Stimulated activated CD8-positive, alpha-beta memory T cell treated with anti-CD3 and anti-CD28 coated beads, Interleukin-15, amount 100 ng/mL, for 1 hour (primary cell): ENCODE results near the gene CRACR2B.

Experiments used
- DNase-seq: peaks from one replicate; pipeline ENCODE4 v3.0.0-alpha.2; 2020; ENCODE audit warnings: low read depth

The CRACR2B gene

DNA sequence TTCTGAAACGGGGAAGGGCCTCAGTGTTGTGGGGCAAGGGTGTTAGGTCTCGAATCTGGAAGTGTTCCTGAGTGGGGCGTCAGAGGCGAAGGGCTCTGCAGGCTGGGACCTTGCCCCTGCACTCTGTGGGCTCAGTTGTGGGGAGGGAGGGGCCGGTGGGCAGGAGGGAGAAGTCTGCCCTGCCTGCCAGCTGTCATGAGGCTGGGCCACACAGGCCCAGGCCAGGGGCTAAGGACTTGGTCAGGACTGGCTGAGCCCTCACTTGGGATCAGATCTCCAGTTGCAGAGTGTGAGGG, at the start of gene CRACR2B:
TSS of gene CRACR2B (plus strand) at position 23 of the 296 bp plus-strand sequence. CDS start 689 bp downstream, outside the sequence.
- DNase-seq, result no peak

DNA sequence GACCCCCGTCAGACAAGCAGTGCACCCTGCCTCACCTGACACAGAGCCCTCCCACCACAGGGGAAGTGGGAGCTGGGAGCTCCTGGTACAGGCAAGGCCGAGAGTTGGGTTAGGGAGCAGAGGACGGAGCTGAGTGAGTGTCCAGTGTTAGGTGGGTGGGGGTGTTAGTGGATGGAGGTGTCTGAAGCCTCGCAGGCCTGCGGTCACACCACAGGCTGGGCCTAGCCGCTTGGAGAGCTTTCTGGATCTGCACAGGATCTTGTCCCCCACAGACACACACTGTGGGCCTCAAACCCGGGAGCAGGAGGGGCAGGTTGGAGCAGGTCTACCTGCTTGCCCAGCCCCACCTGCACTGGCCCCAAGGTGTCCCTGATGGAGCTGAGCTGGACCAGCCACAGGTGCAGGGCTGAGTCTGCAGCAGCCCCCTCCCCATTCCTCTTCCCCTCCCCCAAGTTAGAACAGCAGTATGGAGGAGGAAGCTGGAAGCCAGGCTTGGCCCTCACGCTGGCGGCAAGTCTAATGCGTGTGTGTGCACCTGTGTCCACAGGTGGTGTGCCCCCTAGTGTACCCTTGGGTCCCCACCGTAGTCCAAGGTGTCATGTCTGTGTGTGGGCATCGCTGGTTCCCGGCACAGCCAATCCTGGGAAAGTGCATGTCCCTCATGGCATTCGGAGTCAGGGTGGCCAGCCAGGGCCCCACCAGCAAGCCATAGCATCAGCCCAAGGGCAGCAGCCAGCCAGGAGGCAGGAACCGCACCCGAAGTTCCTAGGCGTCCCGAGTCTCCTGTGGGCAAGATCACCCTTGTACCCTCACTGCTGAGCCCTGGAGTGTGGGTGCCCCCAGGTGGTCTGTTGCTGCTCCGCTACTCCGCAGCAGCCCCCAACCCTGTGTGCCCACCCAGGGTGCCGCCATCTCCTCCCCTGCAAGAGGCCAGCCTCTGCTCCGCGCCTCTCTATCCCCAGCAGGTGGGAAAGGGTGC, 48.5 kb upstream of the CRACR2B start:
- DNase-seq, result no peak

DNA sequence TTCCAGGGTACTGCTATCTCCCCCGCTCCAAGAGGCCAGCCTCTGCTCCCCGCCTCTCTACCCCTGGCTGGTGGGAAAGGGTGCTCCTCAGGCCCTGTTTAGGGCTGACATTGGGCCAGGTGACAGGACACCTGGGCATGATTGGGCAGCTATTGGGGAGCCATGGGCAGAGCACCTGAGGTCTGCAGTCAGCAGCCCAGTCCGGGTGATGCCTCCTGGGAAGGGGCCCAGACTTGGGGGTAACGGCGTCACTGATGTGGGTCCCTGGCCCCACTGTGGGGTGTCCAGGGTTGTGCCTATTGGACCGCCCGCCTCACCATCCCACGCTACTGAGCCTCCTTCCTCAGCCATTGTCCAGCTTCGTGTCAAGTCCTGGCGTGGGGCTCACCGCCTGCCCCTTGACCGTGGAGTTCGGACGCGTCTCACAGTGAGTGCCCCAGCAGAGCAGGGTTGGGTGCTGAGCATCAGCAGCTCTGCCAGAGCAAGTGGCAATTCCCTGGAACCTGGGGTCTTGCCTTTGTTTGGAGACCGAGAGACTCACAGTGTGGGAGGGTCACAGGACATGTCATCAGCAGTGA, 47.7 kb upstream of the CRACR2B start:
- no peak for DNase-seq

DNA sequence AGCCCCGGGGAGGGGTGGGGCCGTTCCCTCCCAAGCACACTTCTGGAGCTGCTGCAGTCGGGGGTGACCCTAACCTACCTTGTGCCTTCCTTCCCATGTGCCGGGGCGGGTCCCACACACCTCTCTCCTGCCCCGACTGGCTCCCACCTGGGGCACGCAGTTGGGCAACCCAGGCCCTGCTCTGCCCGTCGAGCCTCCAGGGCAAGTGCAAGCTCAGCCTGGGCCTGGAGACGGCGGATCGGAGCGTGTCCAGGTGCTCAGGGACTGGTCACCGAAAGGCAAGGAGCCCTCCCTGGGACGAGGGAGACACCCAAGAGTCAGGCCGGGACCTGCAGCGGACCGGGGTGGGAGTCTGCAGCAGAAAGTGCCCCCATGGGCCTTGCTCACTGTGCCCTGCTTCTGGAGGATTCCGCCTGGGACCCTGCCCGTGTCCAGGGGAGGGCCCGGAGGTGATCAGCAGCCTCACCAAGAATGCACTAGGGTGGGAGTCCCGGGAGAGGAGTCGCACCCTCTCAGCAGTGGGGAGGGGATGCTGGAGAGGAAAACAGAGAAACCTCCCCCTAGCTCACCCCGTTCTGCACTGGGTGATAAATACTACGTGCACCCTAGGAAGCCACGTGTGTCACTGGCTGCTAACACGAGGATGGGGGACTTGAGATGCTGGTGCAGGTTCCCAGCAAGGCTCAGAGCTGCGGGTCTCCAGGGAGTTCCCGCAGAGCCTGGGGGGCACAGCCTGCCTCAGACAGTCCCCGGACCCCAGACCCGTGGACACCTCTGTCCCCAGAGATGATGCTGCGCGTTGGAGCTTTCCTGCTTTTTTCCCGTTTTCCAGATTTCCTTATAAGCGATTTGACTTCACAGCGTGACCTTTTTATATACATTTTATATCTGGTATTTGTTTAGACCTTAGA, 45.2 kb upstream of the CRACR2B start:
- DNase-seq, result no peak

DNA sequence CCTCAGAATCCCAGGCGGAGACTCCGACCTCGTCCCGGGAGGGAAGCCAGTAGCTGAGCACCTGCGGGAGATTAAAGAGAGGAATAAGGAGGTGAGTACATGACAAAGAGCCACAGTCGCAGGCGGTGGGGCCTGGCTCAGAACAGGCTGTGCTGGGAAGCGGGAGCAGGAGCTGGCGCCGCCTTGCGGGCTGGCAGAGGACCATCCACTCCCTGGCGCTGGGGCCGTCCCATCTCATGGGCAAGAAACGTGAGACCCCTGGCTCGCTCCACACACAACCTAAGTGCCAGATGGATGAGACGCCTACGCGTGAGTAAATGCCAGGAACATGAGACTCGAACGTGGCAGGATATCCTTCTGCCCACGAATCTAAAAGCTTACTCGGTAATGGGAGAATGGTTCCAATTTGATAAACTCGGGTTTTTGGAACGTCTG, 44.1 kb upstream of the CRACR2B start:
- DNase-seq, result no peak

DNA sequence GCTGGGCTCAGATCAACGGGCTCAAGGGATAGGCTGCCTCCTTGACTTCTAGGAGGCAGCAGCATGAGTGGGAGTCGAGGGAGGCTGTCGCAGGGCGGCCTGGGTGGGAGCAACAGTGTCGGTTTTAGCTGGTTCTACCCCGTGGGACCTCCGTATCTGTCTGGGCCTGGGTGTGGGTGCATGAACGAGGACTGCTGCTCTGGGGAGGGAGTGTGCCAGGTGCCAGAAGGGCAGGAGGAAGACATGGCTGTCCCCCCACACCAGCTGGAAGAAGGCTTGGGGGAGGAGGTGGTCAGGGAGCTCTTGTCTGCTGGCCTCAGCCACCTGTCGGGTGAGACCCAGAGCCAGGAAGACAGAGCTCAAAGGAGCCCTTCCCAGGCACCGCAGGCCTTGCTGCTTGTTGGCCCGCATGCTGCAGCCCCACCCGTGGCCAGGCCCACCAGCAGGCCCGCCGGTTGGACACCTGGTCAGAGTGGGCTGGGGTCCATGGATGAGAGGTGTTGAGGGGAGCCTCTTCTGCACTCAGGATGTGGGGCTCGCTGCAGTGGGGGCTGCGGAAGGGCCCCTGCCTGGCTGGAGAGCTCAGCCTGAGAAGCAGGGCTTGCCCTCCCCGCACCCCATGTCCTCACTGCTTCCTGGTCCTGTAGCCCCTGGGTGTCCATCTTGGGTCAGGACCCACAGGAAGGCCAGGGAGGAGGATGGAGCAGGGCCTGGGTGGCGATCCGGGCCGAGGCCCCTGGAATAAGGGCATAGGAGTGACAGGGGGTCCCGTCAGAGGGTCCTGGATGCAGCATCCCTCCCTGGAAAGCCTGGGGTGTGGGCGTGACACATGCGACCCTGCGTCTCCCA, 41.3 kb upstream of the CRACR2B start:
- no peak for DNase-seq

DNA sequence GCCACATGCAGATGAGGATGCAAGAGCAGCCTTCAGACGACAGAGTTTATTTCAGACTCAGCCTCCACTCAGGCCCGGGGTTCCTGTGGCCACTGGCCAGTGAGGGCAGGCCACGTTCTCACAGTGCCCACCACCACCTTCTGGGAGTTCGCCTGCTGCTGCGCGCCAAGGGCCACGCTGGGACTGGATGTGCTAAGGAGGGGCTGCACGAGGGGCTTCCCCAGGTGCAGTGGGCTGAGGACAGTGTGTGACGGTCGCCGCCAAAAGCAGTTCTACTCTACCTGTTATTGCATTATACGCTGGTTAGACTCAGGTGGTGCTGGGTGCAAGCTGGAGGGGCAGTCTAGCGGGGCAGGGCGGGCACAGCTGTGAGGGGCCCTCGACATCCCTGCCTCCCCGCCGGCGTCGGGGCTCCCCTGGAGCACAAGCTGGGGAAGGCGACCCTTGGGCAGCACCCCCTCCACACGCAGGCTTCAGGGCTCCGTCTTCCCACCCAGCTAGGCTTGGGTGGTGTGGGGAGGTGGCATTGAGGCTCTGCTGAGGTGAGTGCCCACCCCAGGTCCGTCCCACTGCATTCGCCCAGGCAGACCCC, 40.5 kb upstream of the CRACR2B start:
- no peak for DNase-seq

DNA sequence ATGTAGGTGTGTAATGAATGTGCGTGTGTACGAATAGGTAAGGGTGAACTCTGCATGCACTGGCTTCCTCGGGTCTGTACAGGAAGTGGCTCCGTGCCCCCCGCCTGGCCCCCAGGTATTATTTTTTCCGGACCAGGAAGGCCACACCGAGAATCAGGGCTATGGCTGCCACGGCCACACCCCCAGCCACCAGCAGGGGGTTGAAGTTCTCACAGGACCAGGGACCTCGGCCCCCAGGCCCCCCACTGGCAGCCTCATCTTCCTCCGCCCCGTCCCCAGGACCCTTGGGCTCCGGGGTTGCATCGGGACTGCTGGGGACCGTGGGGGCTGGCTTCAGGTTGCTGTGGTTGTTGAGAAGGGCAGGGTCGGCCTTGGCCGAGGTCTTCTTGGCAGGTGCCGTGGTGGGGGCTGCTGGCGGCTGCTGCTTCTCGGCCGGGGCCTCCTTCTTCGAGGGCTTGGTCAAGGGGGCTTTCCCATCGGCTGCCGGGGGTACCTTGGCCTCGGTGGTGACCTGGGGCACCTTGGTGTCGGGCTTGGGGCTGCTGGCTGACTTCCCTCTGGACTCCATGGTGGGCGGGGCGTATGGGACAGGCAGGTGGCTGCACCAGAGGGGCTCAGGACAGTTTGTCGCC, 39.6 kb upstream of the CRACR2B start:
- no peak for DNase-seq

DNA sequence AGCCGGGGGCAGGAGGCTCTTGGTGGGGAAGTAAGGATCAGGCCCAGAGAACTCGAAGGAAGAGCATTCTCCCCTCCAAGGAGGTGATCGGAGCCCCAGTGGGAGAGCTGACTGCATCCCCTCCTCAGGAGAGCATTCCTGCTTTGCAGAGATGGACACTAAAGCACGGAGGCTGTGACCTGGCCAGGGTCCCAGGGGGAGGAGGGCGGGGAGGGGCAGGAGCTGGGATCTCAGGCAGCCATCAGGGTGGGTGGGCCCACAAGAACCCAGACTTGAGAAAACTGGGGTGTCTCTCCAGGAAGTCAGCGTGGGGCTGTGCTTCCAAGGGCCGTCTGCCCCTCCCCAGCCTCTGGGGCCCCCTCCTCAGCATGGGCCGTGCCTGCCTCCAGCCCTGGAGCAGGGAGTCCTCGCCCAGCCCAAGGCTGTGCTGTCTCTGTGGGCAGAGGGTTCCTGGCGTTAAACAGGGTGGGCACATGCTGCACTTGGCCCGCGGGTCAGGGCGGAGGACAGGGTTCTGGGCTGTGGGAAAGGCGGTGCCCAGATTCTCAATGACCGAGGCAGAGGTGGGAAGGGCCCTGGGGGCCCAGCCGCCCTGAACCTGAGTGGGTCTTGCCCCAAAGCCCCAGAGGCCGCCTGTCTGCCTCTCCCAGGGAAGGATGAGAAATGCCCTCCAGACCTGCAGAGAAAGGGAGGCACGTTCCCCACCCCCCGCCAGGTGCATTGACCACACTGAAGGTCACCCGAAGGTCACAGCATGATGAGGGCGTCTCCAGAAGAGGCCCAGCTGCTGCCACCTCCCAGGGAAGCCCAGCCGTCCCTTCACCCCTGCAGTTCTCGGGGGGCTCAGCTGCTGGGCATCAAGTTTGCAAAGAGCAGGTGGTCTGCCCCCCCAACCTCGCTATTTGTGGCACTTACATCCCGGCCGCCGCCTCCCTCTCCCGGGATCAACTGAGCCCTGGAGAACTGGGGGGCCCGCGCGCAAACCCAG, 38.5 kb upstream of the CRACR2B start:
- no peak for DNase-seq

DNA sequence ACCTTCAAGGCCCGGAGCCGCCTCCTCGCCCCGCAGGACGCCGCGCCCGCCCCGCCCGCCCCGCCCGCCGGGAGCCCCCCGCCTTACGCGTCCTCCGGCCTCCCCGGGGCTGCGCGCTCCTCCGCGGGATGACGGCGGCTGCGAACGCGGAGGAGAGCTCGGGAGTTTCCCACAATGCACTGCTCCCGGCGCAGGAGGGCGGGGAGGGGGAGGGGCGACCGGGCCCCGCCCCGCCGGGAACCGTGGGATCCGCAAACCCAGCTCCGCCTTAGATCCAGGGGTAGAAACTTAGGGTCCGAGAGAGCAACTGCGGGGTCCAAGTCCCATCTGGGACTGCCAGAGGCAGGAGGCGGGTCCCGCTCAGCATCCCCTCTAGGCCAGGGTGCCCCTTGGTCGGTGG, 37.8 kb upstream of the CRACR2B start, which contains the start of gene CEND1:
TSS of gene CEND1 (minus strand) at position 148 of the 400 bp plus-strand sequence. CDS start 1,514 bp downstream, outside the sequence.
- DNase-seq, result no peak

DNA sequence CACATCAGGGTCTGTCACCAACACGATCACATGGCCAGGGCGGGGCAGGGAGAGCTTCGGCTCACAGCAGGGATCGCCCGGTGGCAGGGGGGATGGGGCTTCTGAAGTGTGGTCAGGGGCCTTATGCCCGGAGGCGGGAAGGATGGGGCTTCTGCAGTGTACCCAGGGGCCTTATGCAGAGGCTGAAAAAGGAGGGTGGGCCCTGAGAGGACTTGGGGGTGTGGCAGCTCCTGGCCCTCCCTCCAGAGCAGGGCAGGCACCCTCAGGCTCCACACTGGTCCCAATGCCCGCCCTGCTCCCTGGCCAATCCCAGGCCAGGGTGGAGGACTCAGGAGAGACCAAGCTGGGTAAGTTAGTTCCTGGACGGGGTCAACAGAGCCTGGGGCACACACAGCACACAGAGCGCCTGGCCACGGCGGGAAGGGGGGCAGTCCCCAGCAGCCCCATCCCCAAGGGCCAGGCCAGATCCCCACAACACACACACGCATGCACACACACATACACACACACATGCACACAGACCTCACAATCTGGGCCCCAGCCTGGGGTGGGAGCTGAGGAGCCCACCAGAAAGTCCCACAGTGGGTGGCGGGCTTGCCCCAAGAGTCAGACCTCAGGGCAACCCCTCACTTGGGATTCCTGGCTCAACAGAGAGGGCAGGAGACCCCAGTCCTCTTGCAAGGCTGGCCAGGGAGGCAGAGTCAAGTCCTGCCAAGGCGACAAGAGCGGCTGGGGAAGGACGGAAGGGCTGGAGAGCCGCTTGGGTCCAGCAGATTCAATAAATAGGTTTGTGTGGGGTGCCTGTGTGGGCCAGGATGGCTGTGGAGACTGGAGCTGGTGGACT, 36.8 kb upstream of the CRACR2B start:
- DNase-seq, result no peak

DNA sequence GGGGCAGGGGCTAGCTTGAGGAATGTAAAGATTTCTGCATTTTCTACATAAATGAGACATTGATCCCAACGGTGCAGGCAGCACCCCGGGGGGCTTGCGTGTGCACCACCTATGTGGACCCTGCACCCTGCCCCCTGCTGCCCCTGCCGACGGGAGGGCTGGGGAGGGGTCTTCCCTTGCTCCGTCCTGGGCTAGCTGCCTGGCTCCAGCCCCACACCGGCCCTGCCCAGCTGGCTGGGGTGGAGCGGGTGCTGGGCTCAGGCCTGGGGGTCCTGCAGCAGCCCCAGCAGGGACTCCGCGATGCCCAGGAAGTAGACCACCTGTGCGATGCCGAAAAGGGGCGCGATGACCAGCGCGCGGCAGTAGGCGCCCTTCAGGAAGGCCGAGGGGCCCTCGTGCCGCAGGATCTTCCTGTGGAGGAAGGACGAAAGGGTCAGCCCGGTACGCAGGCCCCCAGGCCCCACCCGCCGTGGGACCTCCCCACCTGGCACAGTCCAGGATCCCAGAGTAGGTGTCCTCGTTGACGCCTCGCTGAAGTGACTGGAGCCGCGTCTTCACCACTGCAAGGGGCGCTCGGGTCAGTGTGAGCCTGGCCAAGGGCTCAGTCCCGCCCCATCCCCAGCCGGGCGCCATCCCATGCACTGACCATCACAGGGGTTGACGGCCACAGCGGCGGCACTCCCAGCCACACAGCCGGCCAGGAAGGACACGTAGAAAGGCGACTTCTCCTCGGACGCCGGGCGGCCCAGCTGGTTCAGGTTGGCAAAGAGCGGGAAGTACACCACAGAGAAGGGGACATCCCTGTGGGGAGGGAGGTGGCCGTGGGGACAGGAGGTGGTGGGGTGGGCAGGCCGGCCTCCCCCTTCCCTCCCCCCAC, 35.8 kb upstream of the CRACR2B start:
- DNase-seq, result no peak

DNA sequence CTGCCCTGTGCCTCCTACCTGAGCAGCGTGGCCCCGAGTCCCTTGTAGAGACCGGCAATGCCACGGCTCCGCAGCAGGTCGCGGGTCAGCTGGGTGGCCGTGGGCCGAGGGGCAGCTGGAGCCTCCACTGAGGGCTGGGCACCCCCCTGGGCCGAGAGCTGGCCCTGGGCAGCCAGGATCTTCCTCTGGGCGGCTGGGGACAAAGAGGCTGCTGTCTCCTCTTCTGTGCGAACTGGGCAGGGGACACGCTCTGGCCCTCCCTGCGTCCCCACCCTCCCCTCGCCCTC, 35.2 kb upstream of the CRACR2B start:
- DNase-seq, result no peak

DNA sequence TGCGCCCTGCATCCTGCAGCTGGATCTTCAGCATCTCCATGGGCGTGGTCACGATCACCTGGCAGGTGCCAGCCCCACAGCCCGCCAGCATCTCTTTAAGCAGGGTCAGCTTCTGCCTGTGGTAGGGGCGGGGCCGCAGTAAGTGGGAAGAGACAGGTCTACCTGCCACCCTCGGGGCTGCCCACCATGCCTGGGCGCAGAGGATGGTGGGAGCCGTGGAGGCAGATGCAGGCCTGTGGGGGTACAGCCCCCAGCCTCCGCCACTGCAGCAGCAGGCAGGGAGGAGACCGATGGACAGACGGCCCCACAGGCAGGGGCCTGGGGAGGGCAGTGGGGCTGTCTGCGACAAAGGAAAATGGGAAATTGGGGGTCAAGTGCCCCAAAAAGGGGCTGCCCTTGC, 34.8 kb upstream of the CRACR2B start:
- DNase-seq, result no peak

DNA sequence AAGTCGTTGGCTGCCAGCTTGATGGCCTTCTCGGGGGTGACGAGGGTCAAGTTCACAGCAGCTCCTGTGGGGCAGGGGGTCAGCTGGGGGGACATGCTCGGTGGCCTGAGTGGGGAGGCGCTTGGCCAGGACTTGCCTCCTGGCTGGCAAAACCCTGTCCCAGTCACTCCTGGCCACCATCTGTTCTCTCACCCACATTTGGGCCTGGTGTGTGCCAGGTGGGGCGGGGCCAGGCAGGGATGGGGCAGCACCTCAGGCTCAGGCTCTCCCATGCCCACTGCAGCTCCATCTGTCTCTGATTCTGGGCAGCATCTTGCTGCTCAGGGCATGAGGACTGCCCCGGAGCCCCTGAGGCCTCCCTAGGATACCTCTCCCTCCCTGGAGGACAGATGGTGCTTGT, 34.2 kb upstream of the CRACR2B start:
- DNase-seq, result no peak

DNA sequence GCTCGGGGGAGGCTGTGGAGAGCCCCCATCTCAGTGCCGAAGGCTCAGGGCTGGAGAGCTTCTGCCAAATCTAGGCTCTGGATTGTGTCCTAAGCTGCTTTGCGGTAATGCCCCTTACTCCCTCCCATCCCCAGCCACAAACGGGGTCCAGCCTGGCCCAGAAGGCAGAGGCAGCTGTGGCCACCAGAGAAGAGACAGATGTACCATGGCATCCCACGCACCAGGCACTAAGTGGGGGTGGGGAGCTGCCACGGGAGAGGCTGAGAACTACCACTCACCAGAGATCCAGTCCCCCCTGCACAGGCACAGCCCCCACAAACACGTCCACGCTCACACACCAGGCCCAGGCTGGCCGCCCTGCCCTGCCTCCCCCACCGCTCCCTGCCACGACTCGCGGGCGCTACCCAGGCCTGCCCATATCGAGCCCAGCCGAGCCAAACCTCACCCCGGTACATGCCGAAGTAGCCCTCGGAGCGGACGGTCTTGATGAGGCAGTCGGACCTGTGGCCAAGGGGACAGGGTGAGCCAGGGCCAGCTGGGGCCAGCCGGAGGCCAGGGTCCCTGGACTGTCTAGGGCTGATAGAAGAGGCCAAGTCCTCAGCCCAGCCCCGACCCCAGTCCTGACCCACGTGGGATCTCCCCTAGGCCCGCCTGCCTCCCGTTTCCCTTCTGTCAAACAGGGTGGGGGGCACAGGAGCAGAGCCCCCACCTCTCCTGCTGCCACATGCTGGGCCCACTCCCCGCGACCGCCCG, 33.5 kb upstream of the CRACR2B start:
- no peak for DNase-seq
